Keratinocyte (primary cell): ENCODE data around the gene TRPM2. TPM values are rescaled to one million over a fixed set of nuclear protein-coding genes. Genes with fewer than 3 reads are reported as not detected.

Experiments
- DNase-seq: peaks from one replicate; pipeline ENCODE4 v3.0.0-alpha.2; 2011; ENCODE audit warnings: low read depth, missing footprints, low spot score
- FAIRE-seq: peaks from 2 replicates; lab custom pipeline; 2011; peaks lifted over from hg19 to GRCh38; lab: Jason Lieb, UNC
- H2AFZ ChIP-seq: 2 replicates; pipeline ENCODE4 v1.6.0; 2012; ENCODE audit warnings: low read length, control low read depth, inconsistent platforms; ENCODE audit not compliant: control insufficient read depth
- H3K27ac ChIP-seq: 2 replicates; pipeline ENCODE4 v1.5.1; 2011; ENCODE audit warnings: low read length; ENCODE audit not compliant: control insufficient read depth, insufficient read depth
- H3K27me3 ChIP-seq: 3 replicates; pipeline ENCODE4 v1.6.0; 2011; ENCODE audit warnings: low read length; ENCODE audit not compliant: control insufficient read depth, insufficient read depth; ENCODE audit errors: extremely low read depth
- H3K36me3 ChIP-seq, 2 experiments: 2 replicates in 1 of 2; 3 replicates in 1 of 2; pipeline ENCODE4 v1.5.1; 2011; ENCODE audit warnings: low read length in 2 of 2, mild to moderate bottlenecking in 1 of 2; ENCODE audit not compliant: control insufficient read depth in 2 of 2, insufficient read depth in 2 of 2; ENCODE audit errors: extremely low read depth in 1 of 2
- H3K4me1 ChIP-seq: 3 replicates; pipeline ENCODE4 v1.5.1; 2011; ENCODE audit warnings: low read length; ENCODE audit not compliant: control insufficient read depth, insufficient read depth; ENCODE audit errors: extremely low read depth
- H3K4me2 ChIP-seq: 3 replicates; pipeline ENCODE4 v1.6.0; 2011; ENCODE audit warnings: low read depth, low read length; ENCODE audit not compliant: control insufficient read depth, insufficient read depth; ENCODE audit errors: extremely low read depth
- H3K4me3 ChIP-seq, 3 experiments: fragments of 200-600 bp in 1 of 3; sonication (generic) in 1 of 3; 2 replicates in 2 of 3; 3 replicates in 1 of 3; pipeline ENCODE4 v1.5.1; 2011 to 2016; ENCODE audit warnings: low read length in 3 of 3, mild to moderate bottlenecking in 3 of 3, control low read depth in 2 of 3, inconsistent platforms in 1 of 3, low read depth in 1 of 3, mixed read lengths in 1 of 3, mixed run types in 1 of 3, moderate library complexity in 1 of 3; ENCODE audit not compliant: control insufficient read depth in 2 of 3, insufficient read depth in 2 of 3; ENCODE audit errors: extremely low read depth in 1 of 3
- H3K79me2 ChIP-seq: 2 replicates; pipeline ENCODE4 v1.6.0; 2012; ENCODE audit warnings: low read length; ENCODE audit not compliant: control insufficient read depth, insufficient read depth
- H3K9ac ChIP-seq: 3 replicates; pipeline ENCODE4 v1.6.0; 2011; ENCODE audit warnings: low read length; ENCODE audit not compliant: control insufficient read depth, insufficient read depth; ENCODE audit errors: extremely low read depth
- H3K9me1 ChIP-seq: 3 replicates; pipeline ENCODE4 v1.6.0; 2011; ENCODE audit warnings: low read length; ENCODE audit not compliant: control insufficient read depth, insufficient read depth; ENCODE audit errors: extremely low read depth
- H3K9me3 ChIP-seq: 2 replicates; pipeline ENCODE4 v1.5.1; 2012; ENCODE audit warnings: low read depth, low read length; ENCODE audit not compliant: control insufficient read depth
- H4K20me1 ChIP-seq: 3 replicates; pipeline ENCODE4 v1.6.0; 2011; ENCODE audit warnings: low read length; ENCODE audit not compliant: control insufficient read depth, insufficient read depth; ENCODE audit errors: extremely low read depth
- CTCF ChIP-seq, 3 experiments: IDR thresholded peaks in 1 of 3; conservative IDR thresholded peaks in 1 of 3; optimal IDR thresholded peaks in 1 of 3; 2 replicates in 2 of 3; 3 replicates in 1 of 3; pipeline versions ENCODE3 to v1.5.1; 2011; ENCODE audit warnings: low read length in 3 of 3, mild to moderate bottlenecking in 3 of 3, moderate library complexity in 2 of 3, control low read depth in 1 of 3, inconsistent platforms in 1 of 3; ENCODE audit not compliant: insufficient read depth in 2 of 3; ENCODE audit errors: extremely low read depth in 1 of 3
- EZH2 ChIP-seq: IDR thresholded peaks from one replicate; pipeline ENCODE4 v1.6.1; 2012; ENCODE audit warnings: inconsistent platforms, mild to moderate bottlenecking, low read length, moderate library complexity
- dilution Hi-C: fragments of 300-500 bp; cut with MboI; formaldehyde crosslinking; loops from one replicate; pipeline ENCODE4 v1.7.0; 2020; ENCODE audit warnings: low sequenced_read_pairs; ENCODE audit not compliant: extremely low pct_ligation_motif_present
- polyA plus RNA-seq, 5 experiments: library from polyadenylated mRNA; depleted of rRNA in 3 of 5; stranded (reverse) in 3 of 5; stranded (forward) in 1 of 5; unstranded in 1 of 5; fragments of >200 nt; gene quantifications; 1 replicate in 1 of 5; 2 replicates in 3 of 5; 3 replicates in 1 of 5; pipeline versions ENCODE4 v1.2.1 to v1.2.3, GENCODE V29; 2011 to 2012; ENCODE audit warnings: missing spikeins in 2 of 5, low read depth in 1 of 5, low replicate concordance in 1 of 5

The TRPM2 gene
- polyA plus RNA-seq, 1 donor (not counting 4 experiments of a cell fraction or from before 2014, with no cell fraction given), result 0.31 TPM

DNA sequence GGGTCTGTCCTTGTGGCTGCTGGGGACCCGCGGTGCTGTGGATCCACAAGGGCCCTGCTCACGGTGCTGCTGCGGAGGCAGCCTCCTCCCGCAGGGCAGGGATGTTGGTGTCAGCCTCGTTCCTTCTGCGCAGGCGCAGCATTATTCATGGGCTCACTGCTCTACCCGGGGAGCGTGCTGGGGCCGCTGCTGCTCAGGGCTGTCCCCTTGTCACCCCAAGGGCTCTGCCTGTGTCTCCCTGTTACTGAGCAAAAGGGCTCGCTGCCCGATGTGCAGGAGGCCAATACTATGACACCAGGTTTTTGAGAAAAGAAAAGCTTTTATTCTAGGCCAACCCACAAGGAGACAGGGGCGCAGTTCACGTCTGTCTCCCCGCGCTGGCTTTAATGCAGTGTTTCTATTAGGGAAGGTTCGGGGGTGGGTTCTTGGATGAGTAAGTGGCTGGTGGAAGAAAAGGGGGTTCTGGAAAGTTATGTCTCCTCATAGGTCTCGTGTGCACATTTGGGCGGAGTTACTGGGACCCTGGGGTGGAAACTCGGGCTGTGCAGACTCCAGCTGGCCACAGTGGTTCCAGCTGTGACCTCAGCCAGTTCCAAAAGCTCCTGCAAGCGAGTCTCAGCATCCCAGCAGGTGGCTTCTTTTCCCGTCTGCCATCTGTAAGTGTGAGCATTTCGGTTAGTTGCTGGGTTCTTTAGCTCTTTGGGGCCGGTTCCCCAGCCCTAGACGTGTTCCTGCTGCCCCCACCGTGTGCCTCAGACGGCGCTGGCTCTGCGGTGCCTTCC, 61.1 kb downstream of the TRPM2 start:
- Histone ChIP-seq H3K9ac (no peak overlapping the region), H3K4me2 (no peak overlapping the region), H3K79me2 (no peaks in the 10 kb centered on the region), H4K20me1 (no peaks in the 10 kb centered on the region), H2AFZ (no peak overlapping the region), H3K27ac (no peak overlapping the region), H3K9me1 (no peaks in the 10 kb centered on the region), H3K27me3 (no peaks in the 10 kb centered on the region), H3K4me1 (no peaks in the 10 kb centered on the region), H3K4me3 (no peak overlapping the region), H3K9me3 (peaks cover 26% of the 10 kb centered on the region), H3K36me3 (no peaks in the 10 kb centered on the region)
- FAIRE-seq, result no peak
- no peak for TF ChIP-seq CTCF (optimal IDR thresholded peaks at IDR 0.05 in 1 of 3, IDR thresholded peaks at IDR 0.05 in 1 of 3, conservative IDR thresholded peaks at IDR 0.05 in 1 of 3; ENCODE audit: extremely low read depth in 1 of 3, insufficient read depth in 2 of 3, low read length in 3 of 3)
- no peak for TF ChIP-seq EZH2
- dilution Hi-C loops, result no loop called here
- no peak for DNase-seq

GRCh38 chr21:44415073-44416025, 61.9 kb downstream of the TRPM2 start:
- Histone ChIP-seq H3K4me2 (no peak overlapping the region), H3K4me3 (no peak overlapping the region), H3K79me2 (no peaks in the 10 kb centered on the region), H3K27me3 (no peaks in the 10 kb centered on the region), H3K9me1 (no peaks in the 10 kb centered on the region), H3K9me3 (peaks cover 29% of the 10 kb centered on the region), H3K36me3 (no peaks in the 10 kb centered on the region), H2AFZ (no peak overlapping the region), H3K27ac (no peak overlapping the region), H4K20me1 (no peaks in the 10 kb centered on the region), H3K4me1 (no peaks in the 10 kb centered on the region), H3K9ac (no peak overlapping the region)
- TF ChIP-seq CTCF (optimal IDR thresholded peaks at IDR 0.05 in 1 of 3, IDR thresholded peaks at IDR 0.05 in 1 of 3, conservative IDR thresholded peaks at IDR 0.05 in 1 of 3; ENCODE audit: extremely low read depth in 1 of 3, insufficient read depth in 2 of 3, low read length in 3 of 3) (no peak), EZH2 (no peak)
- DNase-seq, result no peak
- FAIRE-seq, result no peak
- dilution Hi-C loops, result no loop called here
